Stimulated activated CD4-positive, alpha-beta T cell treated with anti-CD3 and anti-CD28 coated beads, Interleukin-2, amount 100 ng/mL, for 4 hours (primary cell): ENCODE results near the gene BEST4.
"Not testable (repeated sequence)": the region's sequence is repeated elsewhere in the genome, so short reads cannot be mapped to it uniquely, and the experiment has no call there.

Experiments used
- DNase-seq: peaks from one replicate; pipeline ENCODE4 v3.0.0-alpha.2; 2020; ENCODE audit warnings: low read depth

Gene BEST4

GRCh38 chr1:44802306-44803061 is 14.5 kb upstream of the BEST4 start:
- no peak for DNase-seq

GRCh38 chr1:44801491-44802305 is 13.7 kb upstream of the BEST4 start:
- DNase-seq: peak; percentile 51

DNA sequence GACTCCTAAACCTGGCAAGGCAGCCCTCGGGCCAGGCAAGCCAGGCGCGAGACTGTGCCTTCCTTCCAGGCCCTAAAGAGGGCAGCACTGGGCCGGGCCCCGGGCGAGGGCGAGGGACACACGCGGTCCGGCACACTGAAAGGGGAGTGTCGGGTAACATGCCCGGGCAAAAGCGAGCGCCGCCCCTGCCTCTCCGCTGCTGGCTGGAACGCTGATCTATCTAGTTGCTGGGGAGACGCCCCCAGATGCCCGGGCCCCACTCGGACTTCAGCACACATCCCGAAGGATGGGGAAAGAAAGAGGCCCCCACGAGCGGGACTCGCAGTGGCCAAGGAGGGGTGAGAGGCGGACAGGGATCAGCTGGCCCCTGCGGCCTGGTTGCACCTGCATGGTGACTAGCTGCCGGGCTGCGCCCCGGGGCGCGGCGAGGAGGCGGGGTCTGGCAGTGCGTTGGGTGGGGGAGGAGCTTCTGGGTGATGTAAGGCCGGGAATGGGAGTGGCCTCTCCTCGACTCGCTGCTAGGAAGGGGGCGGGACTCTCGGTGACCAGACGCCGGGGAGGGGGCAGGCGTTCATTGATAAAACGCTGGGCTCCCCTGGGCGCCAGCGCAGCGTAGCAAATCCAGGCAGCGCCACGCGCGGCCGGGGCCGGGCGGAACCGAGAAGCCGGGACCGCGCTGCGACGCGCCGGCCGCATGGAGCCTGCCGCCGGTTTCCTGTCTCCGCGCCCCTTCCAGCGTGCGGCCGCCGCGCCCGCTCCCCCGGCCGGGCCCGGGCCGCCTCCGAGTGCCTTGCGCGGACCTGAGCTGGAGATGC is 12.0 kb upstream of the BEST4 start, which contains the start of gene PLK3:
PLK3 (plus strand) TSS at position 608 of the 815 bp plus-strand sequence; CDS start at position 695, 87 bp downstream.
- DNase-seq: peak; percentile 98

GRCh38 chr1:44798481-44799365 is 10.8 kb upstream of the BEST4 start:
- DNase-seq: no peak

GRCh38 chr1:44797886-44798285 is 9.9 kb upstream of the BEST4 start:
- not testable (repeated sequence) for DNase-seq

GRCh38 chr1:44792736-44793502 is 4.9 kb upstream of the BEST4 start:
- no peak for DNase-seq

DNA sequence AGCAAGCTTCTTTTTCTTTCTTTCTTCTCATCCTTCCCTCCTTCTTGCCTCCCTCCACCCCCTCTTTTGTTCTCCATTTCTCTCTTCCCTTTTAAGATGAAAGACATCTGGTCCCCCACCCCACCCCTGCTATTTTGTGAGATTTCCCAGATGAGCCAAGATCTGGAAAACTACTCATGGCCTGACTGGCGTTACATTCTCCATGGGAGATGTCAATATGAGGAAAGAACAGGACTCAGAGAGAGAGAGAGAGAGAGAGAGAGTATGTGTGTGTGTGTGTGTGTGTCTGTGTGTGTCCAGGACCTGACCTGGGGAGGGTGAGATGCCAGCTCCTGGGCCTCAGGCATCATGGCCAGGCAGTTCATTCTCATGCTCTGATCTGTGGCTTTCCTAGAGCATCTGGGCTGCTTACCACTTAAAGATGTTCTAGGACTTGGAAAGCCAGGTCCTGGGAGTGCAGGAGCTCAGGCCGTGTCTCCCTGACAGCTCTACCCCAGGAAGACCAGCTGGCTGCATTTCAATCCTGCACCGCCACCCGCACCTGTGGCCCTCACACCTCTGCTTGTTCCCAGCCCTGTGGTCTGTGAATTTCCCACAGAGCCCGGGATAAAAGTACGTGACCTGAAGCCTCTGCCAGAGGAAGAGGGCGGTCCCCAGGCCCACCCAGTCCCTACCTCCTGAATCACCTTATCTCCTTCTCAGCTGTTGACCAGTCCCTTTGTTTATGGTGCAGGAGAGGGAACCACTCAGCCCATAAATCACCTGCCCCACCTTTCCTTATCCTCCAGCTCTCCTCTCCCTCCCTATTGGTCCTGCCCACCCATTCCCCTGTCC is 3.2 kb upstream of the BEST4 start:
- no peak for DNase-seq

DNA sequence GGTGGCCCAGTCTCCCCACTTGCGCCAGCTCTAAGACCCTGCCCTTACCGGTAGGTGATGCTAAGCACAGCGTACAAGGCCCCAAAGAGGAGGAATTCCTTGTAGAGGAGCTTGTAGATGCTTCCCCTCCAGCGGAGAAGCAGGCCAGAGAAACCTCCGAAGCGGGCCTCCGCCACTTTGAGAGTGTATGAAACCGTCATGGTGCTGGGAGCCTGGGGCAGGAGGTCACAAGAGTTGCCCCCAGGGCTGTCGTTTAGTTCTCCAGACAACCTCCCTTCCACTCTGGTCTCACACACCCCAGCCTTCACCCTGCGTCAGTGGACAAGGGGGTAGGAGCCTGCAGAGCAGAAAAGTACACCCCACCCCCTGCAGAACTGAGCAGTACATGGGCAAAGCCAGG is 464 bp downstream of the BEST4 start:
- DNase-seq: no peak

GRCh38 chr1:44786841-44787426 is 1.0 kb downstream of the BEST4 start:
- no peak for DNase-seq

DNA sequence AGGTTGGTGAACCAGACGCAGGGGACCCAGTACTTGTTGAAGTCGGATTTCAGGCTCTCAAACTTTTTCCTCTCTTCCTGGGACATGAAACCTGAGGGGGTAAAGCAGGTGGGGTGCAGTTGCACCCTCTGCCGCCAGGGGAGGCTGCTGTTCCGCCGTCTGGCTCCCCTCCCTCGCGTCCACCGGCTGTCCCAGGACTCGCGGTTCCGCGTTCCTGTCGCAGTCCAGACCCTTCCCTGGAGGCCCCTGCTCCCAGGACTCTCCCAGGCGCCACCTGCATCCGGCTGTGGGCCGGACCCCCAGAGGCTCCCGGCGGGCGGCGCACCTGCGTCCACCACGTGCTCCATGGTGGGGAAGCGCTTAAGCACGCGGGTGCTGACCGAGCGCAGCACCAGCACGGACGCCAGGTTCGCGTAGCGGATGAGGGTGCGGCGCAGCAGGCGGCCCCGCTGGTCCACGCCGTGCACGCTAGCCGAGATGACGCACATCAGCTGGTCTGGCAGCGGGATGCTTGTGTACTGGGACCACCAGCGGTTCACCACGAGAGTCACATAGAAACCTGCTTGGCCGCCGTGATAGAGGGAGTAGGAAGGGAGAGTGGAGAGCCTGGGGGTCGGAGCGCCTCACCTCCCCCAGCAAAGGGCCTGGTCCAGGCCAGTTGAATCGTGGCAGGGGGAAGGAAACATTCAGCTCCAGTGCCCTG is 1.7 kb downstream of the BEST4 start:
- peak; percentile 62 for DNase-seq

DNA sequence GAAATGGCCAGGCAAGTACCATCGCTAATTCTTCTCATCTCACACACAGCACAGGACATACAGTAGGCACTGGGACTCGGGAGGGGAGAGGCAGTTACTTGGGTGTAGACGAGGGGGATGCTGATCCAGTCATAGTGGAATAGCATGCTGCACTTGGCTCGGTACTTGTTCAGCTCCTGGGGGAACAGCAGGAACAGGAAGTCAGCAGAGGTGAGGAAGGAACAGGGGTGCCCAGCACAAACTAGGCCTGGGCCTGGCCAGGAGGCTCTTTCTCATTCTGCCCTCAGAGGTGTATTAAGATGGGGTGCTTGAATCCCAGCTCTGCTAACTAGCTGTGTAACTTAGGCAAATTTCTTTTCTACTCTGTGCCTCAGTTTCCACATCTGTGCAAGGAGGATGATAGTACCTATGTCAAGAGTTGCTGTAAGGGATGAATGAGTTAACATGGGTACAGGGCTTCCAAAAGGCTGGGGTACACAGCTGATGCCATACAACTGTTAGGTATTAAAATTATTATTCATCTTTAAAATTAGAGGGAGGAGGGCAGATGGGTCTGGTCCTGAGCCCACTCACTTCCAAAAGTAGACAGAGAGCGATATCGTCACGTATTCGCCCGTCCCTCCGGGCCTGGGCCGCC is 2.4 kb downstream of the BEST4 start:
- DNase-seq: no peak

DNA sequence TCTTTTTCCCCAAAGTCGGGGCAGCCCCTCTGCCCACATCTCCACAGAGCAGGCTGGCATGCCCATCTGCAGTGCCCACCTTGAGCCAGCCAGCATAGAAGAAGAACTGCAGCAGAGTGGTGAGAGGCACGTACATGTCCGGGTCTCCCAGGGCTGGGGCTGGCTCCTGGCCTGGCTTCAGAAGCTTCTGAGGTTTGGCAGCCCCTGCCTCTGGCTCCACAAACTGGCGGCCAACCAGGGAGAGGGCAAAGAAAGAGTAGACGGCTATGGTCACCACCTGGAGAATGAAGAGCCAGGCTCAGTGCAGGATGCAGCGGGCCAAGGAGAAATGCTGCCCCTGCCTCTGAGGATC is 3.0 kb downstream of the BEST4 start:
- DNase-seq: no peak

- no peak for DNase-seq
Observed at GRCh38 chr1:44784094-44785028, 3.6 kb downstream of the BEST4 start.

DNA sequence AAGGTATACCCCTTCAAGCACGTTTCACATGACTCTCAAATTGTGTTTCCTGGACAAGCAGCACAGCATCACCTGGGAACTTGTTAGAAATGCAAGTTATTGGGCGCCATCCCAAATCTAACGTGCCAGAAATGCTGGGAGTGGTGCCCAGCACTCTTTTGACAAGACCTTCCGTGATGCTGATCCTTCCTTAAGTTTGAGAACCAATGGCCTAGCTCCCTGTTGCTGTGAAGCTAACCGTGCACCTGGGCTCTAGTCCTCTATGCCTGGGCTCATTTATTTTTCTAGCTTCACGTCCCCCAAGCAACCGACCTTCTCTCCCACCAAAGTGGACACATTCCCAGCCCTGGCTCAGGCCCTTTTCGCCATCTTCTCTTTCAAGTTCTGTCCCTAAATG is 4.3 kb downstream of the BEST4 start:
- no peak for DNase-seq

DNA sequence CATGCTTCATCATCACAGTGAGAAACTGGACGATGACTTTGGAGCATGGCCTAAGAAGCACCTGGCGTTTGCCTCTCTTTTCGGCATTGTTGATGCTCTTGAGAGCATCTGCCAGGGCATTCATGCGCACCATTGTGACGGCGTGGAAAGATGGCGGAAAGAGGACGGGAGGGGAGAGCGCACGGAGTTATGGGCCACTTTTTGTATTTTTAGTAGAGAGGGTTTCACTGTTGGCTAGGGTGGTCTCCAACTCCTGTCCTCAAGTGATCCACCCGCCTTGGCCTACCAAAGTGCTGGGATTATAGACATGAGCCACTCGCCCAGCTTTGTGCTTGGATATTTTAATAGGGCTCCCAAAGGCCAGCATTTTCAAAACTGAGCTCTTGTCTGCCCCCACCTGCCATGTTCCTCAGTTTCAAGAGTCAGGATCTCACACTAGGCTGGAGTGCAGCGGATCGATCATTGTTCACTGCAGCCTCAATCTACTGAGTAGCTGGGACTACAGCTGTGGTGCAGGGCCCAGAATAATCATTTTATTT is 7.3 kb downstream of the BEST4 start:
- no peak for DNase-seq

- DNase-seq: no peak
Observed at GRCh38 chr1:44778705-44779576, 9.0 kb downstream of the BEST4 start.
